Measurements from ENCODE around the gene ARL2BP. TPM values are rescaled to one million over a fixed set of nuclear protein-coding genes. Genes with fewer than 3 reads are reported as not detected.

Gene ARL2BP
- total and polyA plus RNA-seq, 2 of the 13 experiments (the other 11 are each of a cell fraction or from before 2014, with no cell fraction given) = 64.3 to 67.6 TPM

GRCh38 chr16:57284209-57284951, 39.3 kb downstream of the ARL2BP start, which contains the start of gene PLLP (continued):
- peak; percentile 98 for TF ChIP-seq ZNF407 (CRISPR knock-in tag; IDR thresholded peaks at IDR 0.05; ENCODE audit: not compliant biosample characterization)
- TF ChIP-seq DBP (CRISPR knock-in tag; IDR thresholded peaks at IDR 0.05; ENCODE audit: not compliant biosample characterization) = peak; percentile 89
- TF ChIP-seq ZNF34 (CRISPR knock-in tag; IDR thresholded peaks at IDR 0.05; ENCODE audit: borderline replicate concordance) = 0 out of 2 replicates have a peak, but pooled peaks have one; percentile 69
- no peak for TF ChIP-seq ZNF672 (CRISPR knock-in tag; IDR thresholded peaks at IDR 0.05)
- TF ChIP-seq POLR2AphosphoS5 (IDR thresholded peaks at IDR 0.05; ENCODE audit: low read depth, low read length) = peak; percentile 83
- TF ChIP-seq ZNF331 (CRISPR knock-in tag; IDR thresholded peaks at IDR 0.05) = peak; percentile 85; the same call in 1 of the 2 replicates
- peak; percentile 90 for TF ChIP-seq KDM2A (CRISPR knock-in tag; IDR thresholded peaks at IDR 0.05; ENCODE audit: borderline replicate concordance, low read depth)
- TF ChIP-seq THAP9 (CRISPR knock-in tag; IDR thresholded peaks at IDR 0.05; ENCODE audit: borderline replicate concordance) = no peak
- peak; percentile 30; the same call in 1 of the 2 replicates for TF ChIP-seq NFYB (CRISPR knock-in tag; IDR thresholded peaks at IDR 0.05)
- TF ChIP-seq TGIF2 (CRISPR knock-in tag; IDR thresholded peaks at IDR 0.05) = 0 out of 2 replicates have a peak, but pooled peaks have one; percentile 56
- 0 out of 2 replicates have a peak, but pooled peaks have one; percentile 58 for TF ChIP-seq ELF3 (CRISPR knock-in tag; IDR thresholded peaks at IDR 0.05)
- TF ChIP-seq ZNF207 (IDR thresholded peaks at IDR 0.05; ENCODE audit: borderline replicate concordance) = no peak
- TF ChIP-seq ZNF350 (CRISPR knock-in tag; IDR thresholded peaks at IDR 0.05; ENCODE audit: borderline replicate concordance, low read depth) = no peak; the same call in none of the 2 replicates
- TF ChIP-seq MTERF4 (CRISPR knock-in tag; IDR thresholded peaks at IDR 0.05) = peak; percentile 95
